Thoracic aorta (tissue), 2 donors: ENCODE results near the gene CWC25. TPM values are rescaled to one million over a fixed set of nuclear protein-coding genes. Genes with fewer than 3 reads are reported as not detected.

Experiments
- ATAC-seq: fragments of 150-250 bp; one replicate; pipeline ENCODE4 v1.8.0; 2017; ENCODE audit warnings: low read depth; ENCODE audit not compliant: insufficient number of reproducible peaks, low FRiP score
- DNase-seq: peaks from one replicate; pipeline ENCODE4 v3.0.0-alpha.2; 2020; ENCODE audit warnings: low spot score
- H3K27ac ChIP-seq, 2 donors: fragments of 200-600 bp; sonication (generic); 1 replicate in 1 of 2; 2 replicates in 1 of 2; pipeline ENCODE4 v1.5.1; 2016; ENCODE audit warnings: mild to moderate bottlenecking in 2 of 2, moderate library complexity in 2 of 2
- H3K27me3 ChIP-seq: fragments of 200-600 bp; sonication (generic); replicated peaks from 2 replicates; pipeline ENCODE4 v1.6.0; 2016; ENCODE audit warnings: mild to moderate bottlenecking; ENCODE audit not compliant: insufficient read depth
- H3K36me3 ChIP-seq: fragments of 200-600 bp; sonication (generic); one replicate; pipeline ENCODE4 v1.5.1; 2016
- H3K4me1 ChIP-seq, 2 donors: fragments of 200-600 bp; sonication (generic); 1 replicate in 1 of 2; 2 replicates in 1 of 2; pipeline versions ENCODE4 v1.5.1 to v1.6.0; 2016; ENCODE audit warnings: low read depth in 2 of 2, mild to moderate bottlenecking in 1 of 2; ENCODE audit not compliant: control insufficient read depth in 1 of 2
- H3K4me3 ChIP-seq: fragments of 200-600 bp; sonication (generic); 2 replicates; pipeline ENCODE4 v1.5.1; 2016; ENCODE audit warnings: mild to moderate bottlenecking
- H3K9me3 ChIP-seq: fragments of 200-600 bp; sonication (generic); 2 replicates; pipeline ENCODE4 v1.5.1; 2016
- CTCF ChIP-seq: fragments of 200-600 bp; sonication (generic); IDR thresholded peaks from one replicate; pipeline ENCODE4 v1.5.1; 2019; ENCODE audit warnings: antibody characterized with exemption
- total RNA-seq, 2 donors: library from RNA; depleted of rRNA; stranded (reverse); fragments of >200 nt; gene quantifications; one replicate each; pipeline versions ENCODE4 v1.1.0 to v1.2.3, GENCODE V29; 2016

The CWC25 gene
- total RNA-seq, 2 donors from 2014 or later = 28.0 to 29.1 TPM

GRCh38 chr17:38798614-38799500 is 26.3 kb downstream of the CWC25 start:
- Histone ChIP-seq H3K4me1 (peaks cover 19 to 45% of the 10 kb centered on the region in 2 donors), H3K27me3 (no peaks in the 10 kb centered on the region), H3K27ac (peak overlapping the region; percentile 97 to 99), H3K9me3 (no peaks in the 10 kb centered on the region), H3K36me3 (peaks cover 16% of the 10 kb centered on the region), H3K4me3 (peak overlapping the region; percentile 93)
- no peak for ATAC-seq
- no peak for TF ChIP-seq CTCF
- peak; percentile 8 for DNase-seq

GRCh38 chr17:38797828-38798227 is 27.3 kb downstream of the CWC25 start:
- Histone ChIP-seq H3K27ac (peak overlapping the region; percentile 97 to 99), H3K27me3 (no peaks in the 10 kb centered on the region), H3K4me3 (peak overlapping the region; percentile 93), H3K4me1 (peaks cover 19 to 46% of the 10 kb centered on the region in 2 donors), H3K9me3 (no peaks in the 10 kb centered on the region), H3K36me3 (peaks cover 8% of the 10 kb centered on the region)
- ATAC-seq (no peak), DNase-seq (no peak)
- TF ChIP-seq CTCF = no peak

GRCh38 chr17:38797158-38797490 is 28.0 kb downstream of the CWC25 start:
- H3K9me3 ChIP-seq = no peaks in the 10 kb centered on the region
- peaks cover 19 to 46% of the 10 kb centered on the region in 2 donors for H3K4me1 ChIP-seq
- peak overlapping the region; percentile 93 for H3K4me3 ChIP-seq
- peaks cover 1% of the 10 kb centered on the region for H3K36me3 ChIP-seq
- TF ChIP-seq CTCF = no peak
- ATAC-seq (no peak), DNase-seq (no peak)
- peak overlapping the region; percentile 97 to 99 for H3K27ac ChIP-seq
- H3K27me3 ChIP-seq = no peaks in the 10 kb centered on the region

- H3K4me1 ChIP-seq = peaks cover 19 to 46% of the 10 kb centered on the region in 2 donors
- DNase-seq = no peak
- no peaks in the 10 kb centered on the region for H3K36me3 ChIP-seq
- TF ChIP-seq CTCF = no peak
- no peak overlapping the region for H3K27ac ChIP-seq
- H3K27me3 ChIP-seq = no peaks in the 10 kb centered on the region
- no peak overlapping the region for H3K4me3 ChIP-seq
- no peak for ATAC-seq
- H3K9me3 ChIP-seq = no peaks in the 10 kb centered on the region
Measured at GRCh38 chr17:38796451-38797157, 28.5 kb downstream of the CWC25 start.

GRCh38 chr17:38794221-38794620 is 30.9 kb downstream of the CWC25 start:
- Histone ChIP-seq H3K36me3 (no peaks in the 10 kb centered on the region), H3K27me3 (no peaks in the 10 kb centered on the region), H3K9me3 (no peaks in the 10 kb centered on the region), H3K4me1 (peaks cover 25 to 60% of the 10 kb centered on the region in 2 donors), H3K27ac (no peak overlapping the region), H3K4me3 (no peak overlapping the region)
- DNase-seq (no peak), ATAC-seq (no peak)
- TF ChIP-seq CTCF = no peak
